Hematopoietic multipotent progenitor cell treated with erythropoietin and hydrocortisone succinate and interleukin-3 and kit ligand, for 6 days (in vitro differentiated cells): ENCODE measurements around the gene IRF3.

ENCODE experiments used
- DNase-seq: peaks from one replicate; pipeline ENCODE4 v3.0.0-alpha.2; 2015

The IRF3 gene

GRCh38 chr19:49665036-49665350, 664 bp downstream of the IRF3 start:
- DNase-seq, result peak; percentile 26

GRCh38 chr19:49664171-49665035, 1.3 kb downstream of the IRF3 start:
- peak; percentile 92 for DNase-seq

- DNase-seq, result no peak
Measured at GRCh38 chr19:49663224-49663623, 2.4 kb downstream of the IRF3 start.

- no peak for DNase-seq
Measured at GRCh38 chr19:49662011-49662410, 3.6 kb downstream of the IRF3 start.

GRCh38 chr19:49660338-49660961, 5.2 kb downstream of the IRF3 start:
- DNase-seq, result no peak

- DNase-seq, result no peak
Measured at GRCh38 chr19:49658566-49659442, 6.9 kb downstream of the IRF3 start.

- no peak for DNase-seq
Measured at GRCh38 chr19:49658139-49658517, 7.5 kb downstream of the IRF3 start.

GRCh38 chr19:49657493-49658138, 8.0 kb downstream of the IRF3 start:
- no peak for DNase-seq

- no peak for DNase-seq
Measured at GRCh38 chr19:49656456-49657109, 9.1 kb downstream of the IRF3 start.

- no peak for DNase-seq
Measured at GRCh38 chr19:49655570-49656455, 9.8 kb downstream of the IRF3 start.

- no peak for DNase-seq
Measured at GRCh38 chr19:49654581-49654980, 11.1 kb downstream of the IRF3 start.

GRCh38 chr19:49653466-49653806, 12.2 kb downstream of the IRF3 start:
- no peak for DNase-seq

- no peak for DNase-seq
Measured at GRCh38 chr19:49652551-49653465, 12.8 kb downstream of the IRF3 start.

GRCh38 chr19:49651820-49652550, 13.7 kb downstream of the IRF3 start:
- DNase-seq, result no peak

GRCh38 chr19:49651029-49651819, 14.4 kb downstream of the IRF3 start:
- DNase-seq, result no peak

- no peak for DNase-seq
Measured at GRCh38 chr19:49646586-49646985, 19.1 kb downstream of the IRF3 start.

- no peak for DNase-seq
Measured at GRCh38 chr19:49645995-49646394, 19.7 kb downstream of the IRF3 start.

GRCh38 chr19:49645592-49645991, 20.1 kb downstream of the IRF3 start:
- DNase-seq, result no peak

- peak; percentile 67 for DNase-seq
Measured at GRCh38 chr19:49643466-49643865, 22.2 kb downstream of the IRF3 start.
